Astrocyte (in vitro differentiated cells and primary cell): ENCODE data around the gene TPD52L2. TPM values are rescaled to one million over a fixed set of nuclear protein-coding genes. Genes with fewer than 3 reads are reported as not detected.

ENCODE experiments used
- DNase-seq: peaks from one replicate; pipeline ENCODE4 v3.0.0-alpha.2; 2010; ENCODE audit warnings: low read depth
- FAIRE-seq: peaks from 2 replicates; lab custom pipeline; 2011; peaks lifted over from hg19 to GRCh38; lab: Jason Lieb, UNC
- H2AFZ ChIP-seq: 2 replicates; pipeline ENCODE4 v1.6.0; 2012; ENCODE audit warnings: low read depth, low read length, inconsistent platforms
- H3K27ac ChIP-seq: 2 replicates; pipeline ENCODE4 v1.5.1; 2011; ENCODE audit warnings: low read depth, low read length, inconsistent platforms
- H3K27me3 ChIP-seq: 2 replicates; pipeline ENCODE4 v1.6.0; 2011; ENCODE audit warnings: low read length, inconsistent platforms; ENCODE audit not compliant: insufficient read depth
- H3K36me3 ChIP-seq: 2 replicates; pipeline ENCODE4 v1.5.1; 2011; ENCODE audit warnings: low read length, inconsistent platforms; ENCODE audit not compliant: insufficient read depth
- H3K4me1 ChIP-seq: 2 replicates; pipeline ENCODE4 v1.5.1; 2011; ENCODE audit warnings: low read length, inconsistent platforms; ENCODE audit not compliant: insufficient read depth
- H3K4me2 ChIP-seq: 2 replicates; pipeline ENCODE4 v1.6.0; 2012; ENCODE audit warnings: low read length, inconsistent platforms
- H3K4me3 ChIP-seq: 2 replicates; pipeline ENCODE4 v1.5.1; 2011; ENCODE audit warnings: low read depth, mild to moderate bottlenecking, low read length, inconsistent platforms; ENCODE audit not compliant: insufficient read depth
- H3K79me2 ChIP-seq: 2 replicates; pipeline ENCODE4 v1.6.0; 2012; ENCODE audit warnings: mild to moderate bottlenecking, low read length, inconsistent platforms; ENCODE audit not compliant: insufficient read depth
- H3K9ac ChIP-seq: 2 replicates; pipeline ENCODE4 v1.6.0; 2012; ENCODE audit warnings: mild to moderate bottlenecking, low read length, inconsistent platforms
- H3K9me3 ChIP-seq: 2 replicates; pipeline ENCODE4 v1.5.1; 2012; ENCODE audit warnings: low read depth, mild to moderate bottlenecking, low read length, inconsistent platforms; ENCODE audit not compliant: insufficient read depth
- H4K20me1 ChIP-seq: 2 replicates; pipeline ENCODE4 v1.6.0; 2012; ENCODE audit warnings: low read length, inconsistent platforms; ENCODE audit not compliant: insufficient read depth
- H3K27ac Mint-ChIP-seq: one replicate; pipeline ENCODE4 v1.8.0; 2021; ENCODE audit warnings: mild to moderate bottlenecking, mixed read lengths; ENCODE audit not compliant: unreplicated experiment
- H3K27me3 Mint-ChIP-seq: one replicate; pipeline ENCODE4 v1.8.0; 2021; ENCODE audit warnings: low read depth, mixed read lengths; ENCODE audit not compliant: unreplicated experiment
- H3K36me3 Mint-ChIP-seq: one replicate; pipeline ENCODE4 v1.8.0; 2021; ENCODE audit warnings: low read depth, mixed read lengths; ENCODE audit not compliant: unreplicated experiment
- H3K4me1 Mint-ChIP-seq: one replicate; pipeline ENCODE4 v1.8.0; 2021; ENCODE audit warnings: low read depth, mixed read lengths; ENCODE audit not compliant: unreplicated experiment
- H3K4me3 Mint-ChIP-seq: one replicate; pipeline ENCODE4 v1.8.0; 2021; ENCODE audit warnings: mild to moderate bottlenecking, moderate library complexity, mixed read lengths; ENCODE audit not compliant: unreplicated experiment
- H3K9me3 Mint-ChIP-seq: one replicate; pipeline ENCODE4 v1.8.0; 2021; ENCODE audit warnings: mild to moderate bottlenecking, mixed read lengths; ENCODE audit not compliant: unreplicated experiment
- CTCF ChIP-seq: IDR thresholded peaks from 2 replicates; pipeline ENCODE4 v1.5.1; 2011; ENCODE audit warnings: low read depth, mild to moderate bottlenecking, inconsistent platforms, low read length, moderate library complexity; ENCODE audit not compliant: insufficient read depth
- EZH2 ChIP-seq: IDR thresholded peaks from 2 replicates; pipeline ENCODE4 v1.6.1; 2012; ENCODE audit warnings: mild to moderate bottlenecking, low read length, inconsistent platforms; ENCODE audit not compliant: insufficient read depth
- total RNA-seq: library from RNA; stranded (reverse); gene quantifications from 2 replicates; pipeline ENCODE4 v1.2.1, GENCODE V29; 2021

TPD52L2 gene
- total RNA-seq, 1 donor from 2014 or later: 145 TPM

- H3K79me2 ChIP-seq: peaks cover 49% of the 10 kb centered on the region
Measured at GRCh38 chr20:63895202-63895951, 30.3 kb downstream of the TPD52L2 start.

DNA sequence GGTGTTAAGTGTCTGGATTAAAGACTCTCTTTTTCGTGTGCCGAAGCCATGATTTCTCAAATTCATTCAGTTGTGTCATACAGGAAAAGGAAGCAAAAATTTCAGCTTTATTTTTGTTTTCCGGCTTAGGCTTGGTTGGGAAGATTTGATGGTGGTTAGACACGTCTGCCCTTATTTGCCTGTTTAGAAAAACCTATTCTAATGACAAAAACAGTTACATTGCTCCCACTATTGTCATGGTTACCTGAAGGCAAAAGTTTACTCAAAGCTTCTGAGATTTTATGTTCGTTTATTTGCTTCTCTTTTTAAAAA lies 30.8 kb downstream of the TPD52L2 start:
- peaks cover 10% of the 10 kb centered on the region for H3K4me1 ChIP-seq
- peak overlapping the region; percentile 91 for H3K9ac ChIP-seq
- FAIRE-seq: peak; percentile 41
- H2AFZ ChIP-seq: no peak overlapping the region
- no peaks in the 10 kb centered on the region for H3K27me3 ChIP-seq
- peaks cover 6% of the 10 kb centered on the region for H3K36me3 ChIP-seq
- no peaks in the 10 kb centered on the region for H3K9me3 Mint-ChIP-seq
- H3K4me3 ChIP-seq: peak overlapping the region; percentile 83
- peak overlapping the region; percentile 94 for H3K4me3 Mint-ChIP-seq
- peaks cover 65% of the 10 kb centered on the region for H4K20me1 ChIP-seq
- no peak for DNase-seq
- H3K4me2 ChIP-seq: peak overlapping the region; percentile 86
- peak overlapping the region; percentile 94 for H3K27ac Mint-ChIP-seq
- no peaks in the 10 kb centered on the region for H3K27me3 Mint-ChIP-seq
- peaks cover 14% of the 10 kb centered on the region for H3K4me1 Mint-ChIP-seq
- no peaks in the 10 kb centered on the region for H3K9me3 ChIP-seq
- H3K79me2 ChIP-seq: peaks cover 54% of the 10 kb centered on the region
- H3K27ac ChIP-seq: peak overlapping the region; percentile 67
- no peak for TF ChIP-seq EZH2
- no peak for TF ChIP-seq CTCF
- H3K36me3 Mint-ChIP-seq: peaks cover 4% of the 10 kb centered on the region

More at GRCh38 chr20:63895202-63895951, 30.3 kb downstream of the TPD52L2 start:
- FAIRE-seq (no peak), DNase-seq (no peak)
- peaks cover 2% of the 10 kb centered on the region for H3K36me3 Mint-ChIP-seq
- H3K4me1 ChIP-seq: peaks cover 10% of the 10 kb centered on the region
- peak overlapping the region; percentile 94 for H3K27ac Mint-ChIP-seq
- H3K9ac ChIP-seq: peak overlapping the region; percentile 91
- no peaks in the 10 kb centered on the region for H3K27me3 Mint-ChIP-seq
- TF ChIP-seq CTCF (no peak), EZH2 (no peak)
- H3K27ac ChIP-seq: peak overlapping the region; percentile 67
- peaks cover 64% of the 10 kb centered on the region for H4K20me1 ChIP-seq
- H3K36me3 ChIP-seq: peaks cover 11% of the 10 kb centered on the region
- H2AFZ ChIP-seq: no peak overlapping the region
- peak overlapping the region; percentile 86 for H3K4me2 ChIP-seq
- no peaks in the 10 kb centered on the region for H3K27me3 ChIP-seq
- H3K9me3 ChIP-seq: no peaks in the 10 kb centered on the region
- peak overlapping the region; percentile 94 for H3K4me3 Mint-ChIP-seq
- H3K4me1 Mint-ChIP-seq: peaks cover 14% of the 10 kb centered on the region
- H3K4me3 ChIP-seq: peak overlapping the region; percentile 83
- no peaks in the 10 kb centered on the region for H3K9me3 Mint-ChIP-seq
